GM21528 (cell line): Measurements from ENCODE around the gene DLGAP4.

Experiments used
- ATAC-seq: cut with Tn5 transposase; IDR thresholded peaks from one replicate; pipeline ENCODE4 v1.9.1; 2021; ENCODE audit warnings: mild to moderate bottlenecking, moderate library complexity; ENCODE audit not compliant: unreplicated experiment, low FRiP score

Gene DLGAP4

GRCh38 chr20:36306553-36307411 is 643 bp downstream of the DLGAP4 start:
- ATAC-seq: no peak

- no peak for ATAC-seq
Measured at GRCh38 chr20:36307412-36308325, 1.5 kb downstream of the DLGAP4 start.

GRCh38 chr20:36308353-36308752 is 2.2 kb downstream of the DLGAP4 start:
- ATAC-seq: no peak

- ATAC-seq: no peak
Measured at GRCh38 chr20:36308986-36309385, 2.8 kb downstream of the DLGAP4 start.

GRCh38 chr20:36309643-36310042 is 3.5 kb downstream of the DLGAP4 start:
- ATAC-seq: no peak

- no peak for ATAC-seq
Measured at GRCh38 chr20:36310215-36310981, 4.3 kb downstream of the DLGAP4 start.

- no peak for ATAC-seq
Measured at GRCh38 chr20:36311141-36311853, 5.2 kb downstream of the DLGAP4 start.

- ATAC-seq: no peak
Measured at GRCh38 chr20:36311854-36312723, 6.0 kb downstream of the DLGAP4 start.

GRCh38 chr20:36312724-36313441 is 6.7 kb downstream of the DLGAP4 start:
- ATAC-seq: no peak

GRCh38 chr20:36313476-36313875 is 7.3 kb downstream of the DLGAP4 start:
- ATAC-seq: no peak

GRCh38 chr20:36313926-36314325 is 7.8 kb downstream of the DLGAP4 start:
- ATAC-seq: no peak

- ATAC-seq: no peak
Measured at GRCh38 chr20:36314734-36315544, 8.8 kb downstream of the DLGAP4 start.

- ATAC-seq: no peak
Measured at GRCh38 chr20:36315545-36316351, 9.6 kb downstream of the DLGAP4 start.

GRCh38 chr20:36317675-36318074 is 11.5 kb downstream of the DLGAP4 start:
- ATAC-seq: no peak

GRCh38 chr20:36318166-36318565 is 12.0 kb downstream of the DLGAP4 start:
- no peak for ATAC-seq

- no peak for ATAC-seq
Measured at GRCh38 chr20:36319356-36320260, 13.5 kb downstream of the DLGAP4 start.
